ENCODE results near the gene NACA2. TPM values are rescaled to one million over a fixed set of nuclear protein-coding genes. Genes with fewer than 3 reads are reported as not detected.

NACA2 gene
- total RNA-seq, 6 experiments from 2014 or later = not detected

GRCh38 chr17:61617330-61617729, 26.3 kb upstream of the NACA2 start:
- H3K4me1 Mint-ChIP-seq (ENCODE audit: low read depth) = peaks cover 23% of the 10 kb centered on the region
- no peaks in the 10 kb centered on the region; the same call in 1 of the 2 replicates for H3K27me3 Mint-ChIP-seq (ENCODE audit: insufficient read depth)
- DNase-seq = no peak
- no peak overlapping the region for H3K4me3 Mint-ChIP-seq
- peaks cover 39% of the 10 kb centered on the region for H3K36me3 Mint-ChIP-seq (ENCODE audit: low read depth)
- no peak for TF ChIP-seq CTCF (IDR thresholded peaks at IDR 0.05)
- H3K27ac Mint-ChIP-seq = no peak overlapping the region
- H3K9me3 Mint-ChIP-seq = peaks cover 34% of the 10 kb centered on the region

- DNase-seq = no peak
- H3K4me3 Mint-ChIP-seq = peak overlapping the region; percentile 69; the same call in 1 of the 2 replicates
Observed at GRCh38 chr17:61616783-61617182, 25.8 kb upstream of the NACA2 start.

GRCh38 chr17:61614219-61614618, 23.2 kb upstream of the NACA2 start:
- no peak overlapping the region for H3K4me3 Mint-ChIP-seq
- H3K27ac Mint-ChIP-seq = no peak overlapping the region
- peaks cover 13% of the 10 kb centered on the region for H3K9me3 Mint-ChIP-seq
- no peak for DNase-seq
- H3K27me3 Mint-ChIP-seq (ENCODE audit: insufficient read depth) = no peaks in the 10 kb centered on the region; the same call in 1 of the 2 replicates
- TF ChIP-seq CTCF (IDR thresholded peaks at IDR 0.05) = no peak
- peaks cover 15% of the 10 kb centered on the region for H3K36me3 Mint-ChIP-seq (ENCODE audit: low read depth)
- peaks cover 23% of the 10 kb centered on the region for H3K4me1 Mint-ChIP-seq (ENCODE audit: low read depth)

More at GRCh38 chr17:61616783-61617182, 25.8 kb upstream of the NACA2 start:
- Mint-ChIP-seq H3K36me3 (ENCODE audit: low read depth) (peaks cover 34% of the 10 kb centered on the region), H3K9me3 (peaks cover 34% of the 10 kb centered on the region), H3K27me3 (ENCODE audit: insufficient read depth) (no peaks in the 10 kb centered on the region; the same call in 1 of the 2 replicates), H3K27ac (no peak overlapping the region), H3K4me1 (ENCODE audit: low read depth) (peaks cover 23% of the 10 kb centered on the region)
- TF ChIP-seq CTCF (IDR thresholded peaks at IDR 0.05) = no peak

GRCh38 chr17:61611323-61611722, 20.3 kb upstream of the NACA2 start:
- Mint-ChIP-seq H3K4me3 (no peak overlapping the region), H3K27me3 (ENCODE audit: insufficient read depth) (no peaks in the 10 kb centered on the region; the same call in 1 of the 2 replicates), H3K36me3 (ENCODE audit: low read depth) (no peaks in the 10 kb centered on the region), H3K4me1 (ENCODE audit: low read depth) (peaks cover 16% of the 10 kb centered on the region), H3K9me3 (no peaks in the 10 kb centered on the region), H3K27ac (no peak overlapping the region)
- no peak for TF ChIP-seq CTCF (IDR thresholded peaks at IDR 0.05)
- no peak for DNase-seq

- Mint-ChIP-seq H3K4me1 (ENCODE audit: low read depth) (no peaks in the 10 kb centered on the region), H3K4me3 (no peak overlapping the region), H3K27ac (no peak overlapping the region), H3K27me3 (ENCODE audit: insufficient read depth) (peaks cover 4% of the 10 kb centered on the region), H3K9me3 (no peaks in the 10 kb centered on the region), H3K36me3 (ENCODE audit: low read depth) (no peaks in the 10 kb centered on the region)
- no peak for TF ChIP-seq CTCF (IDR thresholded peaks at IDR 0.05)
- no peak for DNase-seq
Observed at GRCh38 chr17:61605692-61606091, 14.7 kb upstream of the NACA2 start.

- Mint-ChIP-seq H3K9me3 (no peaks in the 10 kb centered on the region), H3K27me3 (ENCODE audit: insufficient read depth) (peaks cover 6% of the 10 kb centered on the region), H3K36me3 (ENCODE audit: low read depth) (no peaks in the 10 kb centered on the region), H3K27ac (no peak overlapping the region), H3K4me3 (no peak overlapping the region), H3K4me1 (ENCODE audit: low read depth) (no peaks in the 10 kb centered on the region)
- no peak for DNase-seq
- TF ChIP-seq CTCF (IDR thresholded peaks at IDR 0.05) = no peak
Observed at GRCh38 chr17:61601297-61601696, 10.3 kb upstream of the NACA2 start.

Data from HFFc6 (cell line).